DND-41 (cell line): ENCODE measurements around the gene GIPC1.

Source experiments
- ATAC-seq: fragments of 200-7000 bp; cut with Tn5 transposase; 3 replicates; pipeline ENCODE4 v1.9.1; 2021; ENCODE audit warnings: low read depth; ENCODE audit not compliant: insufficient read depth
- DNase-seq: peaks from one replicate; pipeline ENCODE4 v3.0.0-alpha.2; 2020
- H2AFZ ChIP-seq: 2 replicates; pipeline ENCODE4 v1.6.0; 2012; ENCODE audit warnings: low read depth, low read length
- H3K27ac ChIP-seq: 2 replicates; pipeline ENCODE4 v1.5.1; 2012; ENCODE audit warnings: low read length, inconsistent platforms
- H3K27me3 ChIP-seq: fragments of 200-600 bp; sonication (generic); 2 replicates; pipeline ENCODE4 v1.6.0; 2012; ENCODE audit warnings: low read length, mild to moderate bottlenecking, inconsistent platforms; ENCODE audit not compliant: insufficient read depth, poor library complexity
- H3K36me3 ChIP-seq: 2 replicates; pipeline ENCODE4 v1.5.1; 2012; ENCODE audit warnings: low read length, inconsistent platforms; ENCODE audit not compliant: insufficient read depth
- H3K4me1 ChIP-seq: 2 replicates; pipeline ENCODE4 v1.5.1; 2012; ENCODE audit warnings: mild to moderate bottlenecking, low read length; ENCODE audit not compliant: insufficient read depth
- H3K4me2 ChIP-seq: 2 replicates; pipeline ENCODE4 v1.6.0; 2012; ENCODE audit warnings: mild to moderate bottlenecking, moderate library complexity, low read length, inconsistent platforms; ENCODE audit not compliant: insufficient read depth
- H3K4me3 ChIP-seq, 2 experiments: fragments of 200-600 bp in 1 of 2; shearing (Covaris generic) in 1 of 2; 2 replicates each; pipeline ENCODE4 v1.5.1; 2012 to 2016; ENCODE audit warnings: inconsistent platforms in 2 of 2, low read length in 2 of 2, mild to moderate bottlenecking in 2 of 2, low read depth in 1 of 2, moderate library complexity in 1 of 2
- H3K79me2 ChIP-seq: 2 replicates; pipeline ENCODE4 v1.6.0; 2012; ENCODE audit warnings: low read length, inconsistent platforms; ENCODE audit not compliant: insufficient read depth
- H3K9ac ChIP-seq: 2 replicates; pipeline ENCODE4 v1.6.0; 2012; ENCODE audit warnings: low read depth, mild to moderate bottlenecking, inconsistent platforms, low read length, moderate library complexity
- H3K9me3 ChIP-seq: 2 replicates; pipeline ENCODE4 v1.5.1; 2012; ENCODE audit warnings: low read length, moderate library complexity, mild to moderate bottlenecking, inconsistent platforms; ENCODE audit not compliant: insufficient read depth, severe bottlenecking
- H4K20me1 ChIP-seq: 2 replicates; pipeline ENCODE4 v1.6.0; 2012; ENCODE audit warnings: low read length; ENCODE audit not compliant: insufficient read depth
- EZH2 ChIP-seq: IDR thresholded peaks from 3 replicates; pipeline ENCODE4 v1.6.1; 2012; ENCODE audit warnings: borderline replicate concordance, low read depth, mild to moderate bottlenecking, moderate library complexity, low read length, inconsistent platforms; ENCODE audit not compliant: severe bottlenecking
- TF ChIP-seq, protein P1 (sequence below): IDR thresholded peaks from 2 replicates; pipeline ENCODE4 v1.5.1; 2012; ENCODE audit warnings: borderline replicate concordance, low read length, moderate library complexity, mild to moderate bottlenecking; ENCODE audit not compliant: poor library complexity, severe bottlenecking; ENCODE audit errors: extremely low read depth

The GIPC1 gene

DNA sequence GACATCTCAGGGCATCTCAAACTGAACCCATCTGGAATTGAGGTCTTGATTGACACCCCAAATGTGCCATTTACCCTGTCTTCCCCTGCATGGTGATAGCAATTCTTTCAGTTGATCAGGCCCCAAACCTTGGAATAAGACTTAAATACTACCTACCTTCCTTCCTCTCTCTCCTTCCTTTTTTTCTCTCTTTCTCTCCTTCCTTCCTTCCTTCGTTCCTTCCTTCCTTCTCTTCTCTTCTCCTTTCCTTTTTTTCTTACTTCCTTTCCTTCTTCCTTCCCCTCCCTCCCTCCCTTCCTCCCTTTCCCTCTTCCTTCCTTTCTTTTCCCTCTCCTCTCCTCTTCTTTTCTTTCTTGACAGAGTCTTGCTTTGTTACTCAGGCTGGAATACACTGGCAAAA, 7.4 kb upstream of the GIPC1 start:
- DNase-seq (no peak), ATAC-seq (no peak)
- Histone ChIP-seq H3K79me2 (no peaks in the 10 kb centered on the region), H3K4me2 (no peak overlapping the region), H3K36me3 (no peaks in the 10 kb centered on the region), H3K9me3 (no peaks in the 10 kb centered on the region), H3K27ac (no peak overlapping the region), H4K20me1 (no peaks in the 10 kb centered on the region), H3K4me3 (no peak overlapping the region), H3K4me1 (peaks cover 25% of the 10 kb centered on the region), H2AFZ (no peak overlapping the region), H3K9ac (no peak overlapping the region), H3K27me3 (no peaks in the 10 kb centered on the region)
- TF ChIP-seq, protein P1, sequence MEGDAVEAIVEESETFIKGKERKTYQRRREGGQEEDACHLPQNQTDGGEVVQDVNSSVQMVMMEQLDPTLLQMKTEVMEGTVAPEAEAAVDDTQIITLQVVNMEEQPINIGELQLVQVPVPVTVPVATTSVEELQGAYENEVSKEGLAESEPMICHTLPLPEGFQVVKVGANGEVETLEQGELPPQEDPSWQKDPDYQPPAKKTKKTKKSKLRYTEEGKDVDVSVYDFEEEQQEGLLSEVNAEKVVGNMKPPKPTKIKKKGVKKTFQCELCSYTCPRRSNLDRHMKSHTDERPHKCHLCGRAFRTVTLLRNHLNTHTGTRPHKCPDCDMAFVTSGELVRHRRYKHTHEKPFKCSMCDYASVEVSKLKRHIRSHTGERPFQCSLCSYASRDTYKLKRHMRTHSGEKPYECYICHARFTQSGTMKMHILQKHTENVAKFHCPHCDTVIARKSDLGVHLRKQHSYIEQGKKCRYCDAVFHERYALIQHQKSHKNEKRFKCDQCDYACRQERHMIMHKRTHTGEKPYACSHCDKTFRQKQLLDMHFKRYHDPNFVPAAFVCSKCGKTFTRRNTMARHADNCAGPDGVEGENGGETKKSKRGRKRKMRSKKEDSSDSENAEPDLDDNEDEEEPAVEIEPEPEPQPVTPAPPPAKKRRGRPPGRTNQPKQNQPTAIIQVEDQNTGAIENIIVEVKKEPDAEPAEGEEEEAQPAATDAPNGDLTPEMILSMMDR = no peak
- TF ChIP-seq EZH2 = no peak

DNA sequence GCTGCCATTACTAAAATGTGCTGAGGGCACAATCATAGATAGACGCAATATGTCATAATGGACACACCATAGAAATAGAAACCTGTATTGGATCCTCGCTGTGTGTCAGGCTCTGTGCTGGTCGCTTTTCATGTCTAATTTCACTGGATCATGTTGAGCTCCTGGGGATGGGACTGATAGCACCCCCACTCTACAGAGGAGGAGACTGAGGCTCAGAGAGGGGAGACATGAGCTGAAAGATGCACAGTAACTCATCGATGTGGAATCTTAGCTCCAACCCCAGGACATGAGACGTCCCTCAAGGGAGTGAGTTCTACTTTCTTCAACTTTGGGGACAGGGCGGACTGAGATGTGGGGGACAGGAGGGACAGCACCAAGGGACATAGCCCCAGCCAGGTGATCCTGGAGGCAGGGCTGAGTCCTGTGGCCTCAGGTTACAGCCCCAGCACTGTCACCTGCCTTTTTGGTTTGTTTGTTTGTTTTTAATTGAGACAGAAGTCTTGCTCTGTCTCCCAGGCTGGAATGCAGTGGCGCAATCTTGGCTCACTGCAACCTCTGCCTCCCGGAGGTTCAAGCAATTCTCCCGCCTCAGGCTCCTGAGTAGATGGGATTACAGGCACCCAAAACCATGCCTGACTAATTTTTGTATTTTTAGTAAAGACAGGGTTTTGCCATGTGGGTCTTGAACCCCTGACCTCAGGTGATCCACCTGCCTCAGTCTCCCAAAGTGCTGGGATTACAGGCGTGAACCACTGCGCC, 6.6 kb upstream of the GIPC1 start:
- Histone ChIP-seq H3K4me1 (peaks cover 23% of the 10 kb centered on the region), H3K27me3 (no peaks in the 10 kb centered on the region), H3K9ac (no peak overlapping the region), H3K36me3 (no peaks in the 10 kb centered on the region), H3K9me3 (no peaks in the 10 kb centered on the region), H2AFZ (no peak overlapping the region), H3K4me3 (no peak overlapping the region), H3K27ac (no peak overlapping the region), H4K20me1 (no peaks in the 10 kb centered on the region), H3K4me2 (no peak overlapping the region), H3K79me2 (no peaks in the 10 kb centered on the region)
- TF ChIP-seq, protein P1 = no peak
- TF ChIP-seq EZH2 = no peak
- no peak for DNase-seq
- ATAC-seq = no peak

DNA sequence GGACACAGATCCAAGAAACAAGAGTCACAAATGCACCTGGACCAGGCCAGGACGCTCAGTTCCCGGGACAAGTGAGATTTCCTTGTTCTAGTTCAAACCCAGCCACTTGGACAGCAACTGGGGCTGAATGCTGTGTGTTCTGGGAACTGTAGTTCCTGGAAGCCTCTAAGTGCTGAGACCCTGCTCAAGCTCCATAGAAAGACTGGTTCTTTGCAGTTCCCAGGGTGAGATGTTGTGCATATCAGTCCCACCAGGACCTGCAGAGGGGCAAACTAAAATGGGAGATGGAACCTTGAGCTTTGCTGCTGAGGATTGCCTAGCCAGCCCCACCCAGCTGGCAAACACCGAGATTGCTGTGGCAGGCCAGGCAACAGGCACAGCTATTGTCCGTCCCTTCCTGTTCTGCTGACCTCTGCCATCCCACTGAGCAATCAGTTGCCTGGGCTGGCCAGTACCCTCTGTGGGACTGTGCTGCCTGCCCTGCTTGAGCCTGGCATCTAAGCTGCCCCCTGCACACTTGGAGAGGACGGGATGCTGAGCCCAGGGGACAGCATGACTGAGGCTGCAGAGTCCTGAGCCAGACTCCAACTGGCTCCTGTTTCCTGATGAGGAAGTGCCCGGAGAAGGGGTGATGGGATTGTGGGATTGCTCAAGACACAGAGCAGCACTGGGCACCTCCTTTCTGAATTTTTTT, 1.4 kb upstream of the GIPC1 start:
- ATAC-seq (no peak), DNase-seq (no peak)
- Histone ChIP-seq H3K4me1 (peaks cover 28% of the 10 kb centered on the region), H3K27me3 (no peaks in the 10 kb centered on the region), H3K4me2 (peak overlapping the region; percentile 76), H3K27ac (peak overlapping the region; percentile 17; the same call in 1 of the 2 replicates), H3K36me3 (peaks cover 7% of the 10 kb centered on the region), H3K79me2 (peaks cover 14% of the 10 kb centered on the region), H4K20me1 (peaks cover 7% of the 10 kb centered on the region; the same call in 1 of the 2 replicates), H3K9ac (peak overlapping the region; percentile 54; the same call in 1 of the 2 replicates), H2AFZ (peak overlapping the region; percentile 68), H3K9me3 (no peaks in the 10 kb centered on the region), H3K4me3 (0 out of 4 replicates have a peak overlapping the region, but pooled peaks of 1 of the 2 experiments have one; percentile 62)
- TF ChIP-seq EZH2 = no peak
- TF ChIP-seq, protein P1 = no peak
